Mesendoderm (in vitro differentiated cells): ENCODE measurements around the gene PPP1R1C.

ENCODE experiments used
- DNase-seq: peaks from one replicate; pipeline ENCODE4 v3.0.0; 2013
- H2AK5ac ChIP-seq: 2 replicates; pipeline ENCODE4 v1.6.1; 2013; ENCODE audit warnings: low read length, inconsistent platforms
- H2BK120ac ChIP-seq: 2 replicates; pipeline ENCODE4 v1.6.1; 2013; ENCODE audit warnings: low read depth, mild to moderate bottlenecking, low read length, moderate library complexity, mixed read lengths
- H2BK15ac ChIP-seq: replicated peaks from 2 replicates; pipeline ENCODE4 v1.6.1; 2013; ENCODE audit warnings: low read depth, mild to moderate bottlenecking, moderate library complexity
- H2BK5ac ChIP-seq: 2 replicates; pipeline ENCODE4 v1.6.1; 2013; ENCODE audit warnings: low read length, inconsistent platforms
- H3K18ac ChIP-seq: 2 replicates; pipeline ENCODE4 v1.6.1; 2013; ENCODE audit warnings: mild to moderate bottlenecking, low read length, mixed read lengths
- H3K23ac ChIP-seq: one replicate; pipeline ENCODE4 v1.6.1; 2013; ENCODE audit warnings: low read length
- H3K27ac ChIP-seq: 2 replicates; pipeline ENCODE4 v1.5.1; 2013; ENCODE audit warnings: low read depth, mild to moderate bottlenecking, inconsistent platforms, low read length, moderate library complexity
- H3K27me3 ChIP-seq: 2 replicates; pipeline ENCODE4 v1.6.1; 2013; ENCODE audit warnings: low read length, control low read depth, mild to moderate bottlenecking, inconsistent platforms; ENCODE audit not compliant: insufficient read depth, poor library complexity
- H3K36me3 ChIP-seq: 2 replicates; pipeline ENCODE4 v1.6.1; 2013; ENCODE audit warnings: low read length, inconsistent platforms; ENCODE audit not compliant: control insufficient read depth, insufficient read depth
- H3K4ac ChIP-seq: one replicate; pipeline ENCODE4 v1.6.1; 2013; ENCODE audit warnings: low read depth, mild to moderate bottlenecking, low read length, moderate library complexity
- H3K4me1 ChIP-seq: 2 replicates; pipeline ENCODE4 v1.6.1; 2013; ENCODE audit warnings: low read depth, low read length, inconsistent platforms; ENCODE audit not compliant: control insufficient read depth
- H3K4me2 ChIP-seq: 2 replicates; pipeline ENCODE4 v1.6.1; 2013; ENCODE audit warnings: low read length
- H3K4me3 ChIP-seq: 2 replicates; pipeline ENCODE4 v1.5.1; 2013; ENCODE audit warnings: mild to moderate bottlenecking, low read length
- H3K56ac ChIP-seq: one replicate; pipeline ENCODE4 v1.6.1; 2013; ENCODE audit warnings: low read length
- H3K79me1 ChIP-seq: 2 replicates; pipeline ENCODE4 v1.6.1; 2013; ENCODE audit warnings: low read length, inconsistent platforms
- H3K79me2 ChIP-seq: 2 replicates; pipeline ENCODE4 v1.6.1; 2013; ENCODE audit warnings: mild to moderate bottlenecking, low read length; ENCODE audit not compliant: control insufficient read depth, insufficient read depth
- H3K9ac ChIP-seq: 2 replicates; pipeline ENCODE4 v1.6.1; 2013; ENCODE audit warnings: low read length, inconsistent platforms
- H4K5ac ChIP-seq: one replicate; pipeline ENCODE4 v1.6.1; 2013; ENCODE audit warnings: low read length
- H4K8ac ChIP-seq: one replicate; pipeline ENCODE4 v1.6.1; 2013; ENCODE audit warnings: low read depth, mild to moderate bottlenecking, control low read depth, low read length, moderate library complexity
- WGBS: extraction: QIAGEN DNeasy Blood & Tissue Kit; methylation state at CpG from one replicate; pipeline ENCODE4 v1.1.7; 2013; ENCODE audit warnings: low lambda C conversion rate, missing lambda C conversion rate; ENCODE audit not compliant: insufficient coverage; ENCODE audit errors: extremely low coverage; 5-methylcytosine and 5-hydroxymethylcytosine counted together

PPP1R1C gene

GRCh38 chr2:182050333-182051135 lies 64.9 kb downstream of the PPP1R1C start:
- H3K79me2 ChIP-seq: no peaks in the 10 kb centered on the region
- no peak overlapping the region for H2BK120ac ChIP-seq
- no peak overlapping the region for H3K27ac ChIP-seq
- H3K56ac ChIP-seq: no peak overlapping the region
- H3K18ac ChIP-seq: no peak overlapping the region
- no peak overlapping the region for H2BK15ac ChIP-seq
- no peak overlapping the region for H3K4me3 ChIP-seq
- H3K9ac ChIP-seq: no peak overlapping the region
- H4K5ac ChIP-seq: no peak overlapping the region
- H3K27me3 ChIP-seq: no peaks in the 10 kb centered on the region
- H3K4ac ChIP-seq: no peak overlapping the region
- H3K23ac ChIP-seq: no peak overlapping the region
- no CpG with 5 or more reads among the region's 4 CpGs for WGBS
- no peak for DNase-seq
- H2AK5ac ChIP-seq: no peak overlapping the region
- H4K8ac ChIP-seq: no peak overlapping the region
- no peak overlapping the region for H2BK5ac ChIP-seq
- H3K36me3 ChIP-seq: no peaks in the 10 kb centered on the region
- no peaks in the 10 kb centered on the region for H3K4me1 ChIP-seq
- no peaks in the 10 kb centered on the region for H3K79me1 ChIP-seq
- H3K4me2 ChIP-seq: no peak overlapping the region

DNA sequence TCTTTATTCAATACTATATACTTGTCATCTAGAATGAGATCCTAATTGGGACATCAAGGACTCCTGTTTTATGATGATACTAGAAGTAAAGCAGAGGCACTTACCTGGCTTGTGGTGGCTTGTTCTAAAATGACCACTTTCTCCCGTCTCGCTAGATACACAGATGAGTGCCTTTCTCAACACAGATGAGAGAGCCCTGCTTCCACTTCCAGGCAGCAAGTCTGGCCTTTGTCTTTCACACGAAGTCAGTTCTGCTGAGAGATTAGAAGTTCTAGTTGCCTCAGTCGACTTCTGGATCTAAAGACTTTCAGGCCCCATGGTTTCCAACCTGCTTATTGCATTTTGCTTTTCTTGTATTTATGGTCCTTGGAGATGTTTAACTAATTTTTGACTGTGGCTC lies 70.3 kb downstream of the PPP1R1C start:
- Histone ChIP-seq H3K18ac (no peak overlapping the region), H2AK5ac (no peak overlapping the region), H3K4me1 (no peaks in the 10 kb centered on the region), H3K4ac (no peak overlapping the region), H2BK120ac (no peak overlapping the region), H3K4me2 (no peak overlapping the region), H3K9ac (no peak overlapping the region), H3K56ac (no peak overlapping the region), H4K8ac (no peak overlapping the region), H3K27ac (no peak overlapping the region), H2BK5ac (no peak overlapping the region), H2BK15ac (no peak overlapping the region), H3K27me3 (no peaks in the 10 kb centered on the region), H3K36me3 (no peaks in the 10 kb centered on the region), H3K4me3 (no peak overlapping the region), H4K5ac (no peak overlapping the region), H3K23ac (no peak overlapping the region), H3K79me1 (no peaks in the 10 kb centered on the region), H3K79me2 (no peaks in the 10 kb centered on the region)
- no peak for DNase-seq
- no CpG with 5 or more reads among the region's 4 CpGs for WGBS

- Histone ChIP-seq H4K5ac (no peak overlapping the region), H2BK120ac (no peak overlapping the region), H3K27ac (no peak overlapping the region), H3K36me3 (no peaks in the 10 kb centered on the region), H3K4me3 (no peak overlapping the region), H3K4me1 (no peaks in the 10 kb centered on the region), H3K27me3 (no peaks in the 10 kb centered on the region), H3K56ac (no peak overlapping the region), H3K79me1 (no peaks in the 10 kb centered on the region), H2BK15ac (no peak overlapping the region), H3K79me2 (no peaks in the 10 kb centered on the region), H3K23ac (no peak overlapping the region), H3K4me2 (no peak overlapping the region), H4K8ac (no peak overlapping the region), H3K18ac (no peak overlapping the region), H2AK5ac (no peak overlapping the region), H3K9ac (no peak overlapping the region), H2BK5ac (no peak overlapping the region), H3K4ac (no peak overlapping the region)
- DNase-seq: no peak
Measured at GRCh38 chr2:182057002-182057401, 71.3 kb downstream of the PPP1R1C start.

DNA sequence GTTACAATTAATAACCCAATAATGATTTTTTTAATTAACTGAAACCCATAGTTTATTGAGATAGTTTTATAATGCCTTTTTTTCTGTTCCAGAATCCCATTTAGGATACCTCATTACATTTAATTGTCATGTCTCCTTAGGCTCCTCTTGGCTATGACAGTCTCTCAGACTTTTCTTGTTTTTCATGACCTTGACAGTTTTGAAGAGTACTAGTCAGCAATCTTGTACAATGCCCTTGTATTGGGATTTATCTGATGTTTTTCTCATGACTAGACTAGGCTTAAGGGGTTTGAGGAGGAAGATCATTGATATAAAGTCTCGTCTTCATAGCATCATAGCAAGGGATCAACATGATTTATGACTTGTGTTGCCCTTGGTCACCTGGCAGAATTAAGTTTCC lies 72.4 kb downstream of the PPP1R1C start:
- Histone ChIP-seq H3K4me1 (no peaks in the 10 kb centered on the region), H3K4ac (no peak overlapping the region), H2BK15ac (no peak overlapping the region), H4K5ac (no peak overlapping the region), H2BK5ac (no peak overlapping the region), H3K27me3 (no peaks in the 10 kb centered on the region), H3K18ac (no peak overlapping the region), H3K23ac (no peak overlapping the region), H2AK5ac (no peak overlapping the region), H3K79me2 (no peaks in the 10 kb centered on the region), H3K36me3 (no peaks in the 10 kb centered on the region), H3K4me3 (no peak overlapping the region), H3K9ac (no peak overlapping the region), H3K4me2 (no peak overlapping the region), H3K27ac (no peak overlapping the region), H3K79me1 (no peaks in the 10 kb centered on the region), H2BK120ac (no peak overlapping the region), H4K8ac (no peak overlapping the region), H3K56ac (no peak overlapping the region)
- WGBS: no CpG with 5 or more reads among the region's 1 CpG
- no peak for DNase-seq

GRCh38 chr2:182061739-182062138 lies 76.1 kb downstream of the PPP1R1C start:
- Histone ChIP-seq H3K9ac (no peak overlapping the region), H2BK120ac (no peak overlapping the region)

More at GRCh38 chr2:182061739-182062138, 76.1 kb downstream of the PPP1R1C start:
- Histone ChIP-seq H3K79me2 (no peaks in the 10 kb centered on the region), H3K27me3 (no peaks in the 10 kb centered on the region), H4K8ac (no peak overlapping the region), H2BK15ac (no peak overlapping the region), H2AK5ac (no peak overlapping the region), H3K4me3 (no peak overlapping the region), H3K4me2 (no peak overlapping the region), H3K4me1 (no peaks in the 10 kb centered on the region), H3K23ac (no peak overlapping the region), H3K36me3 (no peaks in the 10 kb centered on the region), H3K18ac (no peak overlapping the region), H2BK5ac (no peak overlapping the region), H3K4ac (no peak overlapping the region), H3K56ac (no peak overlapping the region), H3K79me1 (no peaks in the 10 kb centered on the region), H4K5ac (no peak overlapping the region), H3K27ac (no peak overlapping the region)
- no peak for DNase-seq
- WGBS: no CpG with 5 or more reads among the region's 1 CpG
